Tibial nerve (tissue), 3 donors: ENCODE measurements around the gene CD200.

Experiments
- CTCF ChIP-seq, 5 experiments: fragments of 200-600 bp in 3 of 5; fragments of 450-650 bp in 2 of 5; sonication (generic) in 3 of 5; IDR thresholded peaks; one replicate each; pipeline ENCODE4 v1.5.1; 2016 to 2019; ENCODE audit warnings: antibody characterized with exemption in 5 of 5, mild to moderate bottlenecking in 3 of 5, moderate library complexity in 2 of 5
- POLR2A ChIP-seq, 2 donors: fragments of 450-650 bp; IDR thresholded peaks; one replicate each; pipeline ENCODE4 v1.6.1; 2017; ENCODE audit warnings: antibody characterized with exemption in 2 of 2, mild to moderate bottlenecking in 2 of 2, moderate library complexity in 2 of 2

GRCh38 chr3:112303764-112304325 is 29.1 kb upstream of the CD200 start:
- no peak for TF ChIP-seq CTCF (IDR thresholded peaks at IDR 0.05)
- TF ChIP-seq POLR2A (IDR thresholded peaks at IDR 0.05) = no peak
